ENCODE data around the gene WDHD1. TPM values are rescaled to one million over a fixed set of nuclear protein-coding genes. Genes with fewer than 3 reads are reported as not detected.

The WDHD1 gene
- total and polyA plus RNA-seq, 2 of the 8 experiments (the other 6 are each of a cell fraction or from before 2014, with no cell fraction given): 17.8 to 87.9 TPM

DNA sequence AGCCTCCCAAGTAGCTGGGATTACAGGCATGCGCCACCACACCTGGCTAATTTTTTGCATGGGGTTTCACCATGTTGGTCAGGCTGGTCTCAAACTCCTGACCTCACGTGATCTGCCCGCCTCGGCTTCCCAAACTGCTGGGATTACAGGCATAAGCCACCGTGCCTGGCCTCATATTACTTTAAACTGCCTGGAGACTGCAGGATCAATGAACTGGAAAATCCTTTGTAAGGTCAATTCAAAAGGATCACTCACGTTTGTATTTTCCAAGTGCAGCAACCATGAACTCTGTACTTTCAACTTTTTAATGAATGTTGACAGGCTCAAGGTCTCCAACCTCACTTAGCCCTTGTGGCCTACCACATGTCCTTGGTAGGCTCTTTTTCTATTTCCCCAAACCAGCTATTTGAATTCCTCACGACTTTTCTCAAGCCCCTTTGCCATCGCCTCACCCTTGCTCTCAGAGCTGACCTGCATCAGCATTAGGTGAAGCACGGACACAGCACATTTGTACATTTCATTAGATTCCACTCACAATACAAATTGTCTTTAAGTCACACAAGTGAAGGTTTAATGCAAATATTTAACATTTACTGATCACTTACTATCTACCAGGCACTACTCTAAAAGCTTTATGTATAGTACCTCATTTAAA is 82.0 kb downstream of the WDHD1 start (continued):
- TF ChIP-seq EP300 (IDR thresholded peaks at IDR 0.05; ENCODE audit: borderline replicate concordance in 1 of 2, low read depth in 2 of 2, low read length in 2 of 2) (no peak), SUZ12 (IDR thresholded peaks at IDR 0.05; ENCODE audit: low read length) (no peak), SRF (IDR thresholded peaks at IDR 0.05; ENCODE audit: low read depth, low read length) (no peak)

Measured in H1 (cell line).